ENCODE measurements around the gene CLEC17A.

CLEC17A gene

GRCh38 chr19:14639536-14640277 is 56.8 kb downstream of the CLEC17A start:
- DNase-seq (ENCODE audit: low read depth in 2 of 3, low spot score in 1 of 3), result no peak

- no peak for DNase-seq (ENCODE audit: low read depth in 2 of 3, low spot score in 1 of 3)
Observed at GRCh38 chr19:14648506-14648905, 65.6 kb downstream of the CLEC17A start.

GRCh38 chr19:14649020-14649419 is 66.1 kb downstream of the CLEC17A start:
- DNase-seq (ENCODE audit: low read depth in 2 of 3, low spot score in 1 of 3), result no peak

GRCh38 chr19:14650161-14650560 is 67.3 kb downstream of the CLEC17A start:
- no peak for DNase-seq (ENCODE audit: low read depth in 2 of 3, low spot score in 1 of 3)

GRCh38 chr19:14654786-14655560 is 72.1 kb downstream of the CLEC17A start:
- no peak for DNase-seq (ENCODE audit: low read depth in 2 of 3, low spot score in 1 of 3)

GRCh38 chr19:14655726-14656125 is 72.8 kb downstream of the CLEC17A start:
- no peak for DNase-seq (ENCODE audit: low read depth in 2 of 3, low spot score in 1 of 3)

GRCh38 chr19:14659874-14660489 is 77.1 kb downstream of the CLEC17A start:
- no peak for DNase-seq (ENCODE audit: low read depth in 2 of 3, low spot score in 1 of 3)

- no peak for DNase-seq (ENCODE audit: low read depth in 2 of 3, low spot score in 1 of 3)
Observed at GRCh38 chr19:14661372-14661924, 78.6 kb downstream of the CLEC17A start.

All from stimulated activated CD4-positive, alpha-beta T cell treated with anti-CD3 and anti-CD28 coated beads, Interleukin-12 subunit alpha, Interleukin-12 subunit beta, amount 100 ng/mL, for 48 hours (primary cell).